Ecto neural progenitor cell (in vitro differentiated cells): ENCODE data around the gene ERO1A.
"Not testable (repeated sequence)": the region's sequence is repeated elsewhere in the genome, so short reads cannot be mapped to it uniquely, and the experiment has no call there.

Source experiments
- DNase-seq: peaks from one replicate; pipeline ENCODE4 v3.0.0-alpha.2; 2018; ENCODE audit warnings: low spot score

Gene ERO1A

GRCh38 chr14:52695481-52696091 is at the start of gene ERO1A:
Gene ERO1A (minus strand): TSS chr14:52695558. CDS start chr14:52695481, 77 bp downstream.
- DNase-seq = peak; percentile 84

- no peak for DNase-seq
Measured at GRCh38 chr14:52741865-52742264, 46.5 kb upstream of the ERO1A start.

GRCh38 chr14:52740751-52741150 is 45.4 kb upstream of the ERO1A start:
- DNase-seq = no peak

GRCh38 chr14:52738409-52738808 is 43.1 kb upstream of the ERO1A start:
- DNase-seq = no peak

GRCh38 chr14:52735921-52736489 is 40.6 kb upstream of the ERO1A start:
- DNase-seq = no peak

GRCh38 chr14:52733824-52734223 is 38.5 kb upstream of the ERO1A start:
- peak; percentile 44 for DNase-seq

- no peak for DNase-seq
Measured at GRCh38 chr14:52730709-52731111, 35.4 kb upstream of the ERO1A start.

GRCh38 chr14:52729925-52730708 is 34.8 kb upstream of the ERO1A start, which contains the start of gene STYX:
Gene STYX (plus strand): TSS chr14:52730166. CDS start chr14:52730475, 309 bp downstream.
- DNase-seq = peak; percentile 99

- DNase-seq = no peak
Measured at GRCh38 chr14:52729585-52729924, 34.2 kb upstream of the ERO1A start.

- not testable (repeated sequence) for DNase-seq
Measured at GRCh38 chr14:52729035-52729434, 33.7 kb upstream of the ERO1A start.

- DNase-seq = not testable (repeated sequence)
Measured at GRCh38 chr14:52727509-52727908, 32.2 kb upstream of the ERO1A start.

GRCh38 chr14:52724360-52724644 is 28.9 kb upstream of the ERO1A start:
- no peak for DNase-seq

- DNase-seq = no peak
Measured at GRCh38 chr14:52723514-52724359, 28.4 kb upstream of the ERO1A start.

GRCh38 chr14:52716155-52716554 is 20.8 kb upstream of the ERO1A start:
- no peak for DNase-seq

GRCh38 chr14:52711666-52712065 is 16.3 kb upstream of the ERO1A start:
- no peak for DNase-seq

- peak; percentile 94 for DNase-seq
Measured at GRCh38 chr14:52706724-52707706, 11.7 kb upstream of the ERO1A start, which contains the start of gene PSMC6. Gene PSMC6 (plus strand): TSS chr14:52707200. CDS start chr14:52707220, 20 bp downstream.

- no peak for DNase-seq
Measured at GRCh38 chr14:52706286-52706685, 10.9 kb upstream of the ERO1A start.

GRCh38 chr14:52703664-52704063 is 8.3 kb upstream of the ERO1A start:
- no peak for DNase-seq

GRCh38 chr14:52703225-52703624 is 7.9 kb upstream of the ERO1A start:
- DNase-seq = no peak

- DNase-seq = no peak
Measured at GRCh38 chr14:52701223-52701622, 5.9 kb upstream of the ERO1A start.

GRCh38 chr14:52700701-52701172 is 5.4 kb upstream of the ERO1A start:
- no peak for DNase-seq
